AG09309 (cell line): Measurements from ENCODE around the gene LRRC47.

ENCODE experiments used
- DNase-seq: peaks from one replicate; pipeline ENCODE4 v3.0.0-alpha.2; 2010; ENCODE audit warnings: low read depth
- H3K4me3 ChIP-seq: 2 replicates; pipeline ENCODE4 v1.5.1; 2011; ENCODE audit warnings: mild to moderate bottlenecking, low read depth, low read length, moderate library complexity; ENCODE audit not compliant: control insufficient read depth
- CTCF ChIP-seq: IDR thresholded peaks from 2 replicates; pipeline ENCODE4 v1.5.1; 2011; ENCODE audit warnings: mild to moderate bottlenecking, low read depth, low read length, inconsistent platforms; ENCODE audit not compliant: insufficient read depth, control insufficient read depth; ENCODE audit errors: missing control alignments

LRRC47 gene

GRCh38 chr1:3742439-3743298 is 53.6 kb downstream of the LRRC47 start:
- no peak for DNase-seq
- no peak for TF ChIP-seq CTCF

GRCh38 chr1:3741566-3742438 is 54.5 kb downstream of the LRRC47 start:
- DNase-seq: no peak
- no peak overlapping the region for H3K4me3 ChIP-seq
- TF ChIP-seq CTCF: no peak

More at GRCh38 chr1:3742439-3743298, 53.6 kb downstream of the LRRC47 start:
- no peak overlapping the region for H3K4me3 ChIP-seq

- no peak for DNase-seq
- TF ChIP-seq CTCF: no peak
- no peak overlapping the region for H3K4me3 ChIP-seq
Observed at GRCh38 chr1:3740752-3741151, 55.5 kb downstream of the LRRC47 start.

- H3K4me3 ChIP-seq: no peak overlapping the region
- no peak for DNase-seq
- no peak for TF ChIP-seq CTCF
Observed at GRCh38 chr1:3740042-3740441, 56.3 kb downstream of the LRRC47 start.

- H3K4me3 ChIP-seq: no peak overlapping the region
- no peak for TF ChIP-seq CTCF
- DNase-seq: no peak
Observed at GRCh38 chr1:3738943-3739342, 57.4 kb downstream of the LRRC47 start.

GRCh38 chr1:3736708-3737107 is 59.6 kb downstream of the LRRC47 start:
- no peak for DNase-seq
- TF ChIP-seq CTCF: no peak
- no peak overlapping the region for H3K4me3 ChIP-seq
